Endothelial cell of umbilical vein (primary cell): ENCODE data around the gene SLC35B4. TPM values are rescaled to one million over a fixed set of nuclear protein-coding genes. Genes with fewer than 3 reads are reported as not detected.

Experiments
- BruUV-seq: library from RNA; stranded (reverse); fragments of 400-500 nt; replicated peaks from 2 replicates; lab custom pipeline; 2021; lab: Mats Ljungman, UMichigan
- CTCF ChIA-PET: fragments of 300-600, 350-600 bp; sonication (Branson Sonifier 250); formaldehyde crosslinking; loops from one replicate; lab custom pipeline; 2021; ENCODE audit warnings: antibody characterized with exemption, inconsistent platforms; lab: Charles Lee
- POLR2A ChIA-PET: fragments of 300-600, 350-600 bp; sonication (Branson Sonifier 250); formaldehyde crosslinking; loops from one replicate; lab custom pipeline; 2021; ENCODE audit warnings: antibody characterized with exemption, inconsistent platforms; lab: Charles Lee
- DNase-seq: peaks from one replicate; pipeline ENCODE4 v3.0.0-alpha.2; 2011; ENCODE audit warnings: low read depth, low spot score
- FAIRE-seq: peaks from 2 replicates; lab custom pipeline; 2011; peaks lifted over from hg19 to GRCh38; lab: Jason Lieb, UNC
- H2AFZ ChIP-seq: 2 replicates; pipeline ENCODE4 v1.6.0; 2012; ENCODE audit warnings: low read depth, low read length, control low read depth, inconsistent platforms
- H3K27ac ChIP-seq: 2 replicates; pipeline ENCODE4 v1.5.1; 2011; ENCODE audit warnings: low read depth, mild to moderate bottlenecking, control low read depth, low read length, moderate library complexity; ENCODE audit not compliant: insufficient read depth
- H3K27me3 ChIP-seq, 2 experiments: 2 replicates each; pipeline versions ENCODE4 v1.6.0 to v1.6.1; 2011; ENCODE audit warnings: low read length in 2 of 2, mixed read lengths in 1 of 2; ENCODE audit not compliant: control insufficient read depth in 2 of 2, insufficient read depth in 2 of 2
- H3K36me3 ChIP-seq, 2 experiments: 2 replicates in 1 of 2; 3 replicates in 1 of 2; pipeline ENCODE4 v1.5.1; 2011; ENCODE audit warnings: low read length in 2 of 2, mild to moderate bottlenecking in 1 of 2, moderate library complexity in 1 of 2; ENCODE audit not compliant: control insufficient read depth in 2 of 2, insufficient read depth in 2 of 2; ENCODE audit errors: extremely low read depth in 1 of 2
- H3K4me1 ChIP-seq: 3 replicates; pipeline ENCODE4 v1.5.1; 2011; ENCODE audit warnings: mild to moderate bottlenecking, low read length; ENCODE audit not compliant: control insufficient read depth, insufficient read depth; ENCODE audit errors: extremely low read depth
- H3K4me2 ChIP-seq: 2 replicates; pipeline ENCODE4 v1.6.1; 2011; ENCODE audit warnings: low read length, control low read depth, mixed read lengths; ENCODE audit not compliant: insufficient read depth
- H3K4me3 ChIP-seq, 3 experiments: fragments of 200-600 bp in 1 of 3; sonication (generic), shearing (Covaris generic) in 1 of 3; replicated peaks in 1 of 3; 2 replicates each; pipeline ENCODE4 v1.5.1; 2011 to 2016; ENCODE audit warnings: control low read depth in 3 of 3, low read length in 3 of 3, mild to moderate bottlenecking in 2 of 3, inconsistent platforms in 1 of 3, low read depth in 1 of 3, moderate library complexity in 1 of 3; ENCODE audit not compliant: insufficient read depth in 1 of 3
- H3K79me2 ChIP-seq: 2 replicates; pipeline ENCODE4 v1.6.0; 2012; ENCODE audit warnings: low read length, inconsistent platforms; ENCODE audit not compliant: control insufficient read depth, insufficient read depth
- H3K9ac ChIP-seq: replicated peaks from 2 replicates; pipeline ENCODE3; 2011; ENCODE audit warnings: low read length, control low read depth; ENCODE audit not compliant: insufficient read depth; ENCODE audit errors: extremely low read depth
- H3K9me1 ChIP-seq: replicated peaks from 3 replicates; pipeline ENCODE4 v1.6.0; 2011; ENCODE audit warnings: mild to moderate bottlenecking, low read length; ENCODE audit not compliant: control insufficient read depth, insufficient read depth; ENCODE audit errors: extremely low read depth
- H3K9me3 ChIP-seq: replicated peaks from 2 replicates; pipeline ENCODE4 v1.5.1; 2012; ENCODE audit warnings: low read length, inconsistent platforms; ENCODE audit not compliant: control insufficient read depth, insufficient read depth
- H4K20me1 ChIP-seq: replicated peaks from 2 replicates; pipeline ENCODE3; 2011; ENCODE audit warnings: mild to moderate bottlenecking, low read length; ENCODE audit not compliant: control insufficient read depth, insufficient read depth; ENCODE audit errors: extremely low read depth
- CTCF ChIP-seq, 2 donors: IDR thresholded peaks; 1 replicate in 1 of 2; 2 replicates in 1 of 2; pipeline ENCODE4 v1.5.1; 2011; ENCODE audit warnings: low read length in 2 of 2, mild to moderate bottlenecking in 2 of 2, moderate library complexity in 2 of 2, control low read depth in 1 of 2, inconsistent platforms in 1 of 2, low read depth in 1 of 2; ENCODE audit not compliant: insufficient read depth in 1 of 2; ENCODE audit errors: extremely low read depth in 1 of 2
- EZH2 ChIP-seq: IDR thresholded peaks from 2 replicates; pipeline ENCODE4 v1.6.1; 2012; ENCODE audit warnings: borderline replicate concordance, low read depth, mild to moderate bottlenecking, moderate library complexity, low read length, inconsistent platforms; ENCODE audit not compliant: severe bottlenecking
- FOS ChIP-seq: IDR thresholded peaks from 2 replicates; pipeline ENCODE4 v1.6.1; 2011; ENCODE audit warnings: mild to moderate bottlenecking, low read length, moderate library complexity, borderline replicate concordance; ENCODE audit not compliant: insufficient read depth
- GATA2 ChIP-seq: IDR thresholded peaks from 2 replicates; pipeline ENCODE4 v1.7.0; 2011; ENCODE audit warnings: low read depth, mild to moderate bottlenecking, moderate library complexity, mixed read lengths, low read length; ENCODE audit not compliant: insufficient read length, insufficient read depth
- JUN ChIP-seq: IDR thresholded peaks from 2 replicates; pipeline ENCODE4 v1.6.1; 2011; ENCODE audit warnings: borderline replicate concordance, low read depth; ENCODE audit not compliant: insufficient read length, insufficient read depth
- MAX ChIP-seq: IDR thresholded peaks from 2 replicates; pipeline ENCODE4 v1.6.1; 2011; ENCODE audit not compliant: insufficient read depth, insufficient read length
- MYC ChIP-seq: IDR thresholded peaks from one replicate; pipeline ENCODE4 v1.6.1; 2011; ENCODE audit warnings: mild to moderate bottlenecking, low read depth, low read length
- POLR2A ChIP-seq: IDR thresholded peaks from 2 replicates; pipeline ENCODE4 v1.6.1; 2012; ENCODE audit warnings: low read depth, mild to moderate bottlenecking, control low read depth, low read length
- POLR2AphosphoS5 ChIP-seq: IDR thresholded peaks from 2 replicates; pipeline ENCODE4 v1.6.1; 2012; ENCODE audit warnings: low read depth, mild to moderate bottlenecking, control low read depth, low read length, moderate library complexity; ENCODE audit not compliant: insufficient read depth
- dilution Hi-C: fragments of 300-500 bp; cut with MboI; formaldehyde crosslinking; loops from one replicate; pipeline ENCODE4 v1.15.0; 2019; ENCODE audit warnings: low sequenced_read_pairs; ENCODE audit not compliant: extremely low pct_ligation_motif_present
- intact Hi-C: fragments of 100-400 bp; cut with micrococcal nuclease; formaldehyde crosslinking; loops from one replicate; pipeline ENCODE4 v1.10.0; 2022
- polyA plus RNA-seq, 4 experiments: library from polyadenylated mRNA; depleted of rRNA in 3 of 4; stranded (reverse) in 3 of 4; unstranded in 1 of 4; fragments of >200 nt; gene quantifications; 2 replicates each; pipeline versions ENCODE4 v1.2.1 to v1.2.3, GENCODE V29; 2011 to 2012; ENCODE audit warnings: missing spikeins in 1 of 4
- total RNA-seq: library from RNA; stranded (reverse); gene quantifications from 2 replicates; pipeline ENCODE4 v1.2.3, GENCODE V29; 2021

Gene SLC35B4
- total and polyA plus RNA-seq, 2 donors (not counting 3 experiments of a cell fraction or from before 2014, with no cell fraction given): 17.5 to 20.2 TPM

GRCh38 chr7:134333943-134334342 is 17.2 kb upstream of the SLC35B4 start:
- BruUV-seq: no TSS peak
- FAIRE-seq (no peak), DNase-seq (no peak)
- Histone ChIP-seq H3K27ac (no peak overlapping the region), H3K9ac (no peak overlapping the region), H3K27me3 (peaks cover 4 to 17% of the 10 kb centered on the region in 2 experiments), H4K20me1 (no peaks in the 10 kb centered on the region), H3K9me3 (no peaks in the 10 kb centered on the region), H3K36me3 (no peaks in the 10 kb centered on the region), H3K4me1 (no peaks in the 10 kb centered on the region), H3K4me2 (no peak overlapping the region), H3K79me2 (no peaks in the 10 kb centered on the region), H3K9me1 (no peaks in the 10 kb centered on the region), H2AFZ (no peak overlapping the region), H3K4me3 (no peak overlapping the region)
- dilution Hi-C loops (no loop called here), intact Hi-C loops (no loop called here)
- TF ChIP-seq GATA2 (no peak), FOS (no peak), CTCF (IDR thresholded peaks at IDR 0.05; ENCODE audit: extremely low read depth in 1 of 2, insufficient read depth in 1 of 2, low read depth in 1 of 2, low read length in 2 of 2) (no peak), POLR2A (no peak), MAX (no peak), JUN (no peak), EZH2 (no peak), POLR2AphosphoS5 (no peak), MYC (no peak)
- POLR2A ChIA-PET: no interaction called here
- CTCF ChIA-PET: no interaction called here
